Ishikawa (cell line): Measurements from ENCODE around the gene KCNMB2.

Source experiments
- CEBPB ChIP-seq: IDR thresholded peaks from 2 replicates; pipeline ENCODE4 v1.6.1; 2012
- CREB1 ChIP-seq: IDR thresholded peaks from 2 replicates; pipeline ENCODE4 v1.6.1; 2012; ENCODE audit warnings: low read depth
- EGR1 ChIP-seq: IDR thresholded peaks from 2 replicates; pipeline ENCODE4 v1.6.1; 2012
- EP300 ChIP-seq: IDR thresholded peaks from 2 replicates; pipeline ENCODE4 v1.6.1; 2012; ENCODE audit warnings: borderline replicate concordance
- FOXM1 ChIP-seq: IDR thresholded peaks from 2 replicates; pipeline ENCODE4 v1.6.1; 2012; ENCODE audit warnings: low read depth, borderline replicate concordance
- MAX ChIP-seq: IDR thresholded peaks from 2 replicates; pipeline ENCODE4 v1.6.1; 2012
- NFIC ChIP-seq: IDR thresholded peaks from 2 replicates; pipeline ENCODE4 v1.6.1; 2012
- RAD21 ChIP-seq: IDR thresholded peaks from 2 replicates; pipeline ENCODE4 v1.6.1; 2012; ENCODE audit warnings: low read depth
- REST ChIP-seq: IDR thresholded peaks from 2 replicates; pipeline ENCODE4 v1.6.1; 2012; ENCODE audit warnings: low read depth, mild to moderate bottlenecking
- TAF1 ChIP-seq: IDR thresholded peaks from 2 replicates; pipeline ENCODE4 v1.6.1; 2012; ENCODE audit warnings: low read depth, mild to moderate bottlenecking
- TCF12 ChIP-seq: IDR thresholded peaks from 2 replicates; pipeline ENCODE4 v1.6.1; 2012; ENCODE audit warnings: low read depth
- TEAD4 ChIP-seq: IDR thresholded peaks from 2 replicates; pipeline ENCODE4 v1.6.1; 2012
- USF1 ChIP-seq: IDR thresholded peaks from 2 replicates; pipeline ENCODE4 v1.6.1; 2012
- YY1 ChIP-seq: IDR thresholded peaks from 2 replicates; pipeline ENCODE4 v1.6.1; 2012; ENCODE audit warnings: low read depth
- ZBTB7A ChIP-seq: IDR thresholded peaks from 2 replicates; pipeline ENCODE4 v1.6.1; 2012; ENCODE audit warnings: low read depth

The KCNMB2 gene

GRCh38 chr3:178676077-178676476, 139.8 kb downstream of the KCNMB2 start:
- no peak for TF ChIP-seq YY1

GRCh38 chr3:178676942-178677790, 140.9 kb downstream of the KCNMB2 start:
- no peak for TF ChIP-seq ZBTB7A
- no peak for TF ChIP-seq REST
- TF ChIP-seq RAD21: no peak
- no peak for TF ChIP-seq CREB1
- TF ChIP-seq TCF12: no peak
- TF ChIP-seq TAF1: no peak
- no peak for TF ChIP-seq MAX
- no peak for TF ChIP-seq YY1
- TF ChIP-seq TEAD4: no peak
- no peak for TF ChIP-seq EGR1
- no peak for TF ChIP-seq FOXM1
- TF ChIP-seq NFIC: no peak
- TF ChIP-seq CEBPB: no peak
- no peak for TF ChIP-seq USF1
- no peak for TF ChIP-seq EP300

- no peak for TF ChIP-seq EP300
These were observed 141.7 kb downstream of the KCNMB2 start for GRCh38 chr3:178677961-178678360.

GRCh38 chr3:178680037-178680436, 143.8 kb downstream of the KCNMB2 start:
- TF ChIP-seq FOXM1: no peak
- TF ChIP-seq NFIC: no peak
- TF ChIP-seq CEBPB: no peak
- no peak for TF ChIP-seq RAD21
- TF ChIP-seq ZBTB7A: no peak
- TF ChIP-seq TCF12: no peak
- no peak for TF ChIP-seq TEAD4
- no peak for TF ChIP-seq EP300
- TF ChIP-seq YY1: no peak
- TF ChIP-seq MAX: no peak
- no peak for TF ChIP-seq TAF1
- no peak for TF ChIP-seq CREB1
- no peak for TF ChIP-seq USF1
- TF ChIP-seq REST: no peak
- TF ChIP-seq EGR1: no peak

GRCh38 chr3:178680489-178680888, 144.3 kb downstream of the KCNMB2 start:
- TF ChIP-seq USF1: no peak
- no peak for TF ChIP-seq EGR1
- TF ChIP-seq CEBPB: no peak
- TF ChIP-seq MAX: no peak
- no peak for TF ChIP-seq TCF12
- TF ChIP-seq EP300: no peak
- no peak for TF ChIP-seq NFIC
- no peak for TF ChIP-seq YY1
- no peak for TF ChIP-seq FOXM1

GRCh38 chr3:178684881-178685590, 148.8 kb downstream of the KCNMB2 start:
- TF ChIP-seq TAF1: no peak
- TF ChIP-seq CEBPB: no peak
- peak; percentile 94 for TF ChIP-seq REST
